Endodermal cell (in vitro differentiated cells): Measurements from ENCODE around the gene LRP2BP. TPM values are rescaled to one million over a fixed set of nuclear protein-coding genes. Genes with fewer than 3 reads are reported as not detected.

ENCODE experiments used
- DNase-seq: peaks from one replicate; pipeline ENCODE4 v3.0.0-alpha.2; 2017
- H3K27ac ChIP-seq: 2 replicates; pipeline ENCODE4 v1.5.1; 2013; ENCODE audit warnings: mild to moderate bottlenecking, low read depth, low read length, moderate library complexity
- H3K27me3 ChIP-seq: 2 replicates; pipeline ENCODE4 v1.6.1; 2013; ENCODE audit warnings: mild to moderate bottlenecking, low read length, moderate library complexity; ENCODE audit not compliant: insufficient read depth, control insufficient read depth, poor library complexity, severe bottlenecking
- H3K36me3 ChIP-seq: 2 replicates; pipeline ENCODE4 v1.7.0; 2013; ENCODE audit warnings: mild to moderate bottlenecking, low read length, moderate library complexity; ENCODE audit not compliant: control insufficient read depth, insufficient read depth
- H3K4me1 ChIP-seq: one replicate; pipeline ENCODE4 v1.7.0; 2013; ENCODE audit warnings: low read length; ENCODE audit not compliant: control insufficient read depth, insufficient read depth
- H3K4me3 ChIP-seq: 2 replicates; pipeline ENCODE4 v1.5.1; 2013; ENCODE audit warnings: mild to moderate bottlenecking, low read length, moderate library complexity
- H3K9ac ChIP-seq: 2 replicates; pipeline ENCODE4 v1.6.1; 2013; ENCODE audit warnings: mild to moderate bottlenecking, low read length, moderate library complexity; ENCODE audit not compliant: poor library complexity, severe bottlenecking; ENCODE audit errors: extremely low read depth
- H3K9me3 ChIP-seq: 2 replicates; pipeline ENCODE4 v1.6.1; 2013; ENCODE audit warnings: mild to moderate bottlenecking, low read length, moderate library complexity; ENCODE audit not compliant: control insufficient read depth
- H3K27ac Mint-ChIP-seq: 2 replicates; pipeline ENCODE4 v1.8.0; 2020; ENCODE audit warnings: mixed read lengths
- H3K27me3 Mint-ChIP-seq: 2 replicates; pipeline ENCODE4 v1.8.0; 2021; ENCODE audit warnings: mild to moderate bottlenecking, mixed read lengths; ENCODE audit not compliant: insufficient read depth
- H3K36me3 Mint-ChIP-seq: 2 replicates; pipeline ENCODE4 v1.8.0; 2020; ENCODE audit warnings: low read depth, mixed read lengths
- H3K4me1 Mint-ChIP-seq: 2 replicates; pipeline ENCODE4 v1.8.0; 2020; ENCODE audit warnings: mixed read lengths
- H3K4me3 Mint-ChIP-seq: 2 replicates; pipeline ENCODE4 v1.8.0; 2020; ENCODE audit warnings: mild to moderate bottlenecking, moderate library complexity, mixed read lengths
- H3K9me3 Mint-ChIP-seq: 2 replicates; pipeline ENCODE4 v1.8.0; 2020; ENCODE audit warnings: mild to moderate bottlenecking, mixed read lengths
- CTCF ChIP-seq: fragments of 200-600 bp; sonication (generic); conservative IDR thresholded peaks from 2 replicates; pipeline ENCODE4 v1.5.0; 2021; ENCODE audit warnings: antibody characterized with exemption, mild to moderate bottlenecking
- WGBS, 2 experiments: methylation state at CpG; one replicate each; pipeline versions ENCODE4 v1.1.5 to v1.1.7; 2013; ENCODE audit warnings: missing lambda C conversion rate in 2 of 2, mixed read lengths in 1 of 2; ENCODE audit not compliant: insufficient coverage in 1 of 2, insufficient read length in 1 of 2; 5-methylcytosine and 5-hydroxymethylcytosine counted together
- total RNA-seq, 2 donors: library from RNA; stranded (reverse); fragmentation: NEBNext Ultra II Directional in 1 of 2; extraction: Animal tissue kit (Norgen Biotek cat#: 25700) in 1 of 2; gene quantifications; 2 replicates in 1 of 2; 3 replicates in 1 of 2; pipeline ENCODE4 v1.2.1, GENCODE V29; 2021

Gene LRP2BP
- total RNA-seq, 2 donors from 2014 or later, result 0.15 TPM; not detected in 1

- Histone ChIP-seq H3K4me3 (no peak overlapping the region), H3K4me1 (peaks cover 12% of the 10 kb centered on the region), H3K36me3 (peaks cover 26% of the 10 kb centered on the region), H3K9me3 (no peaks in the 10 kb centered on the region), H3K27me3 (no peaks in the 10 kb centered on the region), H3K9ac (no peak overlapping the region), H3K27ac (no peak overlapping the region)
- H3K36me3 Mint-ChIP-seq, result peaks cover 24% of the 10 kb centered on the region
- H3K9me3 Mint-ChIP-seq, result no peaks in the 10 kb centered on the region
- DNase-seq, result no peak
- WGBS, 2 experiments, result 67 to 85% methylated on average over 1 to 2 of the region's 2 CpGs
- no peak for TF ChIP-seq CTCF
- H3K27me3 Mint-ChIP-seq, result peaks cover 4% of the 10 kb centered on the region
- H3K27ac Mint-ChIP-seq, result no peak overlapping the region
- H3K4me3 Mint-ChIP-seq, result no peak overlapping the region
- peaks cover 22% of the 10 kb centered on the region for H3K4me1 Mint-ChIP-seq
These were observed 25.8 kb upstream of the LRP2BP start for GRCh38 chr4:185421366-185422124.

- Mint-ChIP-seq H3K4me1 (peaks cover 14% of the 10 kb centered on the region), H3K27me3 (no peaks in the 10 kb centered on the region), H3K4me3 (no peak overlapping the region), H3K9me3 (no peaks in the 10 kb centered on the region), H3K27ac (no peak overlapping the region), H3K36me3 (peaks cover 35% of the 10 kb centered on the region)
- Histone ChIP-seq H3K9me3 (no peaks in the 10 kb centered on the region), H3K27me3 (no peaks in the 10 kb centered on the region), H3K27ac (no peak overlapping the region), H3K4me3 (no peak overlapping the region), H3K9ac (no peak overlapping the region), H3K36me3 (peaks cover 59% of the 10 kb centered on the region), H3K4me1 (peaks cover 12% of the 10 kb centered on the region)
- no peak for DNase-seq
- TF ChIP-seq CTCF, result no peak
These were observed 21.2 kb upstream of the LRP2BP start for GRCh38 chr4:185416955-185417354.

GRCh38 chr4:185412412-185412811, 16.7 kb upstream of the LRP2BP start:
- no peaks in the 10 kb centered on the region for H3K4me1 Mint-ChIP-seq
- H3K27me3 Mint-ChIP-seq, result no peaks in the 10 kb centered on the region
- H3K36me3 Mint-ChIP-seq, result peaks cover 44% of the 10 kb centered on the region
- H3K4me3 Mint-ChIP-seq, result no peak overlapping the region
- H3K27me3 ChIP-seq, result no peaks in the 10 kb centered on the region
- 92 to 100% methylated on average over 5 of the region's 5 CpGs for WGBS, 2 experiments
- H3K9me3 Mint-ChIP-seq, result peaks cover 5% of the 10 kb centered on the region
- no peak for DNase-seq
- H3K27ac ChIP-seq, result no peak overlapping the region
- H3K27ac Mint-ChIP-seq, result no peak overlapping the region
- TF ChIP-seq CTCF, result no peak
- no peaks in the 10 kb centered on the region for H3K4me1 ChIP-seq
- no peak overlapping the region for H3K4me3 ChIP-seq
- H3K9me3 ChIP-seq, result peaks cover 7% of the 10 kb centered on the region
- H3K36me3 ChIP-seq, result peaks cover 70% of the 10 kb centered on the region
- H3K9ac ChIP-seq, result no peak overlapping the region
